ENCODE results near the gene PLSCR3.

GRCh38 chr17:7343250-7343649, 51.1 kb downstream of the PLSCR3 start:
- TF ChIP-seq, protein P1, sequence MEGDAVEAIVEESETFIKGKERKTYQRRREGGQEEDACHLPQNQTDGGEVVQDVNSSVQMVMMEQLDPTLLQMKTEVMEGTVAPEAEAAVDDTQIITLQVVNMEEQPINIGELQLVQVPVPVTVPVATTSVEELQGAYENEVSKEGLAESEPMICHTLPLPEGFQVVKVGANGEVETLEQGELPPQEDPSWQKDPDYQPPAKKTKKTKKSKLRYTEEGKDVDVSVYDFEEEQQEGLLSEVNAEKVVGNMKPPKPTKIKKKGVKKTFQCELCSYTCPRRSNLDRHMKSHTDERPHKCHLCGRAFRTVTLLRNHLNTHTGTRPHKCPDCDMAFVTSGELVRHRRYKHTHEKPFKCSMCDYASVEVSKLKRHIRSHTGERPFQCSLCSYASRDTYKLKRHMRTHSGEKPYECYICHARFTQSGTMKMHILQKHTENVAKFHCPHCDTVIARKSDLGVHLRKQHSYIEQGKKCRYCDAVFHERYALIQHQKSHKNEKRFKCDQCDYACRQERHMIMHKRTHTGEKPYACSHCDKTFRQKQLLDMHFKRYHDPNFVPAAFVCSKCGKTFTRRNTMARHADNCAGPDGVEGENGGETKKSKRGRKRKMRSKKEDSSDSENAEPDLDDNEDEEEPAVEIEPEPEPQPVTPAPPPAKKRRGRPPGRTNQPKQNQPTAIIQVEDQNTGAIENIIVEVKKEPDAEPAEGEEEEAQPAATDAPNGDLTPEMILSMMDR (IDR thresholded peaks at IDR 0.05), result no peak
- TF ChIP-seq EP300 (IDR thresholded peaks at IDR 0.05) (no peak), POLR2AphosphoS5 (IDR thresholded peaks at IDR 0.05) (no peak), POLR2A (IDR thresholded peaks at IDR 0.05) (no peak)

Data from gastroesophageal sphincter (tissue), 3 donors.